GM13976 (cell line): ENCODE measurements around the gene RAD23A.
"Not testable (repeated sequence)": the region's sequence is repeated elsewhere in the genome, so short reads cannot be mapped to it uniquely, and the experiment has no call there.

Experiments
- DNase-seq: peaks from one replicate; pipeline ENCODE4 v3.0.0; 2012; ENCODE audit warnings: low spot score
- CTCF ChIP-seq: IDR thresholded peaks from 2 replicates; pipeline ENCODE4 v1.5.1; 2012; ENCODE audit warnings: borderline replicate concordance, mild to moderate bottlenecking; ENCODE audit not compliant: insufficient read depth; ENCODE audit errors: extremely low read depth, missing control alignments, control extremely low read depth
- in situ Hi-C: fragments of 300-500 bp; cut with MboI; formaldehyde crosslinking; loops from one replicate; pipeline ENCODE4 v1.12.0; 2022; ENCODE audit warnings: low sequenced_read_pairs, mixed read lengths, inconsistent platforms; ENCODE audit not compliant: unreplicated experiment

Gene RAD23A

GRCh38 chr19:12952488-12953137, 7.0 kb downstream of the RAD23A start:
- in situ Hi-C loops = no loop called here
- no peak for DNase-seq
- TF ChIP-seq CTCF = no peak

- no peak for DNase-seq
- no peak for TF ChIP-seq CTCF
- in situ Hi-C loops = no loop called here
Observed at GRCh38 chr19:12953138-12953798, 7.6 kb downstream of the RAD23A start.

- in situ Hi-C loops = no loop called here
- DNase-seq = no peak
- no peak for TF ChIP-seq CTCF
Observed at GRCh38 chr19:12953799-12954611, 8.3 kb downstream of the RAD23A start.

GRCh38 chr19:12954612-12954962, 8.9 kb downstream of the RAD23A start:
- in situ Hi-C loops = no loop called here
- TF ChIP-seq CTCF = no peak
- DNase-seq = no peak

GRCh38 chr19:12955575-12955974, 9.9 kb downstream of the RAD23A start:
- DNase-seq, in situ Hi-C loops: not testable (repeated sequence)

GRCh38 chr19:12955996-12956395, 10.3 kb downstream of the RAD23A start:
- in situ Hi-C loops = no loop called here
- TF ChIP-seq CTCF = no peak
- no peak for DNase-seq
